CD4-positive, alpha-beta T cell (primary cell): ENCODE results near the gene GJB5. TPM values are rescaled to one million over a fixed set of nuclear protein-coding genes. Genes with fewer than 3 reads are reported as not detected.
"Not testable (repeated sequence)": the region's sequence is repeated elsewhere in the genome, so short reads cannot be mapped to it uniquely, and the experiment has no call there.

Experiments used
- ATAC-seq: fragments of 200-7000 bp; cut with Tn5 transposase; one replicate; pipeline ENCODE4 v1.10.0; 2022; ENCODE audit warnings: mild to moderate bottlenecking; ENCODE audit not compliant: poor library complexity
- CTCF ChIA-PET: fragments of 350-600 bp; sonication (Branson Sonifier 250); formaldehyde crosslinking; loops from one replicate; lab custom pipeline; 2021; ENCODE audit warnings: antibody characterized with exemption, inconsistent platforms; lab: Charles Lee
- POLR2A ChIA-PET: fragments of 350-600 bp; sonication (Branson Sonifier 250); formaldehyde crosslinking; loops from one replicate; lab custom pipeline; 2021; ENCODE audit warnings: antibody characterized with exemption, inconsistent platforms; lab: Charles Lee
- DNase-seq, 14 experiments: peaks; one replicate each; pipeline ENCODE4 v3.0.0-alpha.2; 2013 to 2020; ENCODE audit warnings: mixed read lengths in 2 of 14
- H3K27ac ChIP-seq, 2 donors: one replicate each; pipeline versions ENCODE4 v1.5.1 to v1.7.0; 2013; ENCODE audit warnings: low read length in 2 of 2, low read depth in 1 of 2, mild to moderate bottlenecking in 1 of 2
- H3K27me3 ChIP-seq, 2 experiments: 1 replicate in 1 of 2; 2 replicates in 1 of 2; pipeline versions ENCODE4 v1.6.1 to v1.7.0; 2013; ENCODE audit warnings: low read length in 2 of 2, control low read depth in 1 of 2, mild to moderate bottlenecking in 1 of 2, moderate library complexity in 1 of 2; ENCODE audit not compliant: insufficient read depth in 2 of 2, control insufficient read depth in 1 of 2
- H3K36me3 ChIP-seq: one replicate; pipeline ENCODE4 v1.6.1; 2013; ENCODE audit warnings: low read length, control low read depth; ENCODE audit not compliant: insufficient read depth
- H3K4me1 ChIP-seq: one replicate; pipeline ENCODE4 v1.6.1; 2013; ENCODE audit warnings: low read length, control low read depth; ENCODE audit not compliant: insufficient read depth
- H3K4me3 ChIP-seq: one replicate; pipeline ENCODE4 v1.5.1; 2013; ENCODE audit warnings: mild to moderate bottlenecking, low read length, moderate library complexity
- H3K9me3 ChIP-seq, 2 experiments: 1 replicate in 1 of 2; 2 replicates in 1 of 2; pipeline versions ENCODE4 v1.6.1 to v1.7.0; 2013; ENCODE audit warnings: low read length in 2 of 2, mild to moderate bottlenecking in 2 of 2, control low read depth in 1 of 2, moderate library complexity in 1 of 2; ENCODE audit not compliant: control insufficient read depth in 1 of 2, insufficient read depth in 1 of 2
- H3K27ac Mint-ChIP-seq: one replicate; pipeline ENCODE4 v1.8.0; 2020; ENCODE audit warnings: mixed read lengths
- H3K27me3 Mint-ChIP-seq: one replicate; pipeline ENCODE4 v1.8.0; 2021; ENCODE audit warnings: mixed read lengths
- H3K36me3 Mint-ChIP-seq: one replicate; pipeline ENCODE4 v1.8.0; 2021; ENCODE audit warnings: low read depth, mixed read lengths
- H3K4me1 Mint-ChIP-seq: one replicate; pipeline ENCODE4 v1.8.0; 2021; ENCODE audit warnings: low read depth, mixed read lengths
- H3K4me3 Mint-ChIP-seq: one replicate; pipeline ENCODE4 v1.8.0; 2020; ENCODE audit warnings: mild to moderate bottlenecking, mixed read lengths
- H3K9me3 Mint-ChIP-seq: one replicate; pipeline ENCODE4 v1.8.0; 2020; ENCODE audit warnings: mixed read lengths
- CTCF ChIP-seq: fragments of 200-600 bp; IDR thresholded peaks from one replicate; pipeline ENCODE4 v1.8.0; 2022; ENCODE audit warnings: antibody characterized with exemption, mild to moderate bottlenecking
- intact Hi-C, 2 experiments: fragments of 100-400 bp; cut with DNase I in 1 of 2; cut with micrococcal nuclease in 1 of 2; formaldehyde crosslinking; loops; one replicate each; pipeline versions ENCODE4 v1.15.1 to v1.9.0; 2023 to 2025; cut with DNase I, micrococcal nuclease
- total RNA-seq, 174 experiments: library from RNA in 2 of 174; stranded (reverse) in 2 of 174; gene quantifications; one replicate each; pipeline ENCODE4 v1.2.3 and lab custom pipeline; 2021 to 2026

Gene GJB5
- total RNA-seq, 2 experiments from 2014 or later = not detected

DNA sequence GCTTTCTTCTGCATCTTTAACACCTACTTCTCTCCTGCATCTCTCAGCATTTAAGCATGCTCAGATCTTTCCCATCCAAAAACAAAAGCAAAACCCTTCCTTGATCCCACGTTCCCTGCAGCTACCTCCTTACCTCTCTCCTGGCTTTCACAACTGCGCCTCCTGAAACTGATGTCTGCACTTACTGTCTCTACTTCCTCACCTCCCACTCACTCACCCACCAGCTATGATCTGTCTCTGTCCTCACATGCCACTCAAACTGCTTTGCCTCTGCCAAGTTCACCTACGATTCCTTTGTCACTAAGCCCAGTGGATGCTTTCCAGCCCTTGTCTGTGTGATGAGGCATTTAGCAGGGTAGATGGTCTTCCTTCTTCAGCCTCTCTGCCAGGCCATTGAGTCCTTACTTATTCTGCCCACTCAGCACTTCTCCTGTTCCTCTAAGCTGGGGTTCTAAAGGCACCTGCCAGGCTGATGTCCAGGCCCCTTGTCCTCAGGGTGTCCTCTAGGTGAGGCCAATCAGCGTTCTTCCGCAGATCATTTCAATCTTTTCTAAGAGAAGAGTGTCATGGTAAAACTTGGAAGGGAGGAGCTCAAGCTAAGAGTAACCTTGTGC, 16.2 kb downstream of the GJB5 start:
- H3K9me3 Mint-ChIP-seq = no peaks in the 10 kb centered on the region
- intact Hi-C loops = no loop called here
- ChIA-PET POLR2A (no interaction called here), CTCF (no interaction called here)
- DNase-seq = no peak
- Histone ChIP-seq H3K9me3 (no peaks in the 10 kb centered on the region), H3K27ac (no peak overlapping the region), H3K4me1 (no peaks in the 10 kb centered on the region), H3K4me3 (no peak overlapping the region), H3K27me3 (peaks cover 5 to 7% of the 10 kb centered on the region in 2 experiments), H3K36me3 (no peaks in the 10 kb centered on the region)
- H3K27me3 Mint-ChIP-seq = no peaks in the 10 kb centered on the region
- no peak overlapping the region for H3K27ac Mint-ChIP-seq
- no peak for ATAC-seq
- H3K4me1 Mint-ChIP-seq = no peaks in the 10 kb centered on the region
- no peak overlapping the region for H3K4me3 Mint-ChIP-seq
- no peaks in the 10 kb centered on the region for H3K36me3 Mint-ChIP-seq
- no peak for TF ChIP-seq CTCF

GRCh38 chr1:34771573-34772371, 16.9 kb downstream of the GJB5 start:
- no peak overlapping the region for H3K27ac Mint-ChIP-seq
- no peaks in the 10 kb centered on the region for H3K36me3 Mint-ChIP-seq
- Histone ChIP-seq H3K4me3 (no peak overlapping the region), H3K9me3 (no peaks in the 10 kb centered on the region), H3K4me1 (no peaks in the 10 kb centered on the region), H3K27me3 (peaks cover 5 to 7% of the 10 kb centered on the region in 2 experiments), H3K36me3 (no peaks in the 10 kb centered on the region), H3K27ac (no peak overlapping the region)
- ChIA-PET POLR2A (no interaction called here), CTCF (no interaction called here)
- H3K4me1 Mint-ChIP-seq = no peaks in the 10 kb centered on the region
- ATAC-seq = no peak
- no peak for TF ChIP-seq CTCF
- intact Hi-C loops = no loop called here
- H3K9me3 Mint-ChIP-seq = no peaks in the 10 kb centered on the region
- DNase-seq = no peak
- no peak overlapping the region for H3K4me3 Mint-ChIP-seq
- H3K27me3 Mint-ChIP-seq = no peaks in the 10 kb centered on the region

- H3K36me3 ChIP-seq, H3K4me3 ChIP-seq, H3K27me3 Mint-ChIP-seq, DNase-seq, H3K4me3 Mint-ChIP-seq, H3K27ac ChIP-seq, H3K27me3 ChIP-seq, intact Hi-C loops, H3K27ac Mint-ChIP-seq, H3K9me3 Mint-ChIP-seq, H3K36me3 Mint-ChIP-seq, POLR2A ChIA-PET, H3K9me3 ChIP-seq, CTCF ChIA-PET, ATAC-seq, H3K4me1 ChIP-seq, H3K4me1 Mint-ChIP-seq: not testable (repeated sequence)
These were observed 18.3 kb downstream of the GJB5 start for GRCh38 chr1:34773114-34773513.
